Brain microvascular endothelial cell (primary cell): Measurements from ENCODE around the gene ZMYND10.
A peak's percentile ranks its signal among the peaks of the same experiment; 100 is the strongest.

ENCODE experiments used
- DNase-seq: peaks from one replicate; pipeline ENCODE4 v3.0.0-alpha.2; 2020
- H3K27ac ChIP-seq: fragments of 250-450 bp; sonication (Bioruptor Pico); 2 replicates; pipeline ENCODE4 v1.5.1; 2020; ENCODE audit warnings: mild to moderate bottlenecking, moderate library complexity
- H3K27me3 ChIP-seq: fragments of 250-450 bp; sonication (Bioruptor Pico); replicated peaks from 2 replicates; pipeline ENCODE4 v1.5.1; 2020; ENCODE audit warnings: mild to moderate bottlenecking
- H3K36me3 ChIP-seq: fragments of 250-450 bp; sonication (Bioruptor Pico); replicated peaks from 2 replicates; pipeline ENCODE4 v1.5.1; 2020; ENCODE audit warnings: mild to moderate bottlenecking
- H3K4me3 ChIP-seq: 2 replicates; pipeline ENCODE4 v1.5.1; 2011; ENCODE audit warnings: low read depth, mild to moderate bottlenecking, control low read depth, low read length, moderate library complexity
- in situ Hi-C: cut with HindIII; loops from 2 replicates; pipeline ENCODE4 v1.10.0; 2017; ENCODE audit warnings: low sequenced_read_pairs, low pct_ligation_motif_present
- TF ChIP-seq, protein P1 (sequence below): IDR thresholded peaks from 2 replicates; pipeline ENCODE4 v1.5.1; 2011; ENCODE audit warnings: low read depth, mild to moderate bottlenecking, moderate library complexity, low read length, control low read depth, inconsistent platforms; ENCODE audit errors: missing control alignments

ZMYND10 gene

DNA sequence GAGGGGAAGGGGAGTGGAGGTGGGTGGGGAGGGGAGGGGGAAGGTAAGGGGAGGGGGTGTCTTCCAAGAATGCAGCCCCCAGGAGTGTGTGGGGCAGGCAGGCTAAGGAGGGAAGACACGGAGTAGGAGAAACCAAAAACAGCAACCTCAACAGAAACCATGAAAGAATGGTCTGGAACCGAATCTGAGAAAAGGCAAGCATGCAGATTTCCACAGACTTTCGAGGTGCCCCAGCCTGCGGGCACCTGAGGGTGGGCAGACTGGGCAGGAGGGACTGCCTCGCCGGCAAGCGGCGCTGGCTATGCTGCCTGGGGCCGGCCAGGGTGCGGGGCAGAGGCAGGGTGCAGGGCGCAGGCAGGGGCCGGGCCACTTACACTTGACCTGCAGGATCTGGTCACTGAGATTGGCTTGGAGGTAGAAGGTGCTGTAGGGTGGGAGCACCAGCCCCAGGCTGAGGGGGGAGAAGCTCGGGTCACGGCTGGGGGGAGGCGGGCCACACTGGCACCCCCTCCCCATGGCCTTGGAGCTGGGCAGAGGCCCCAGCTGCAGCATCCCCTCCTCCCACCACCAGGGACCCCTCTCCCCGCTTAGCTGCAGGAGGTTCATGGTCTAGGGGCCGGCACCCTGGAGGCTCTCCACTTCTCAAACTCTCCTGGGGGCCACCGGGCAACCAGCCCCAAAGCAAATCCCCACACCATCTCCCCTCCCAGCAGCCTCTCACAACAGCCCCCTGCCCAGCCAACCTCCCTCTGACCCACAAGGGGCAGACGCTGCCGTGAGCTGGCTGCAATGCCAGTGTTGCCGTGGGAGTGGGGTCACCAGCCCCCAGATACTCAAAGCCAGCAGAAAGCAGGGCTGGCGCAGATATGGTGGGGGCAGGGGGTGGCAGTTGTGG is 29.1 kb upstream of the ZMYND10 start:
- no peaks in the 10 kb centered on the region for H3K27me3 ChIP-seq
- H3K36me3 ChIP-seq: no peaks in the 10 kb centered on the region
- DNase-seq: no peak
- TF ChIP-seq, protein P1, sequence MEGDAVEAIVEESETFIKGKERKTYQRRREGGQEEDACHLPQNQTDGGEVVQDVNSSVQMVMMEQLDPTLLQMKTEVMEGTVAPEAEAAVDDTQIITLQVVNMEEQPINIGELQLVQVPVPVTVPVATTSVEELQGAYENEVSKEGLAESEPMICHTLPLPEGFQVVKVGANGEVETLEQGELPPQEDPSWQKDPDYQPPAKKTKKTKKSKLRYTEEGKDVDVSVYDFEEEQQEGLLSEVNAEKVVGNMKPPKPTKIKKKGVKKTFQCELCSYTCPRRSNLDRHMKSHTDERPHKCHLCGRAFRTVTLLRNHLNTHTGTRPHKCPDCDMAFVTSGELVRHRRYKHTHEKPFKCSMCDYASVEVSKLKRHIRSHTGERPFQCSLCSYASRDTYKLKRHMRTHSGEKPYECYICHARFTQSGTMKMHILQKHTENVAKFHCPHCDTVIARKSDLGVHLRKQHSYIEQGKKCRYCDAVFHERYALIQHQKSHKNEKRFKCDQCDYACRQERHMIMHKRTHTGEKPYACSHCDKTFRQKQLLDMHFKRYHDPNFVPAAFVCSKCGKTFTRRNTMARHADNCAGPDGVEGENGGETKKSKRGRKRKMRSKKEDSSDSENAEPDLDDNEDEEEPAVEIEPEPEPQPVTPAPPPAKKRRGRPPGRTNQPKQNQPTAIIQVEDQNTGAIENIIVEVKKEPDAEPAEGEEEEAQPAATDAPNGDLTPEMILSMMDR: no peak
- in situ Hi-C loops: no loop called here
- H3K4me3 ChIP-seq: no peak overlapping the region
- H3K27ac ChIP-seq: no peak overlapping the region

DNA sequence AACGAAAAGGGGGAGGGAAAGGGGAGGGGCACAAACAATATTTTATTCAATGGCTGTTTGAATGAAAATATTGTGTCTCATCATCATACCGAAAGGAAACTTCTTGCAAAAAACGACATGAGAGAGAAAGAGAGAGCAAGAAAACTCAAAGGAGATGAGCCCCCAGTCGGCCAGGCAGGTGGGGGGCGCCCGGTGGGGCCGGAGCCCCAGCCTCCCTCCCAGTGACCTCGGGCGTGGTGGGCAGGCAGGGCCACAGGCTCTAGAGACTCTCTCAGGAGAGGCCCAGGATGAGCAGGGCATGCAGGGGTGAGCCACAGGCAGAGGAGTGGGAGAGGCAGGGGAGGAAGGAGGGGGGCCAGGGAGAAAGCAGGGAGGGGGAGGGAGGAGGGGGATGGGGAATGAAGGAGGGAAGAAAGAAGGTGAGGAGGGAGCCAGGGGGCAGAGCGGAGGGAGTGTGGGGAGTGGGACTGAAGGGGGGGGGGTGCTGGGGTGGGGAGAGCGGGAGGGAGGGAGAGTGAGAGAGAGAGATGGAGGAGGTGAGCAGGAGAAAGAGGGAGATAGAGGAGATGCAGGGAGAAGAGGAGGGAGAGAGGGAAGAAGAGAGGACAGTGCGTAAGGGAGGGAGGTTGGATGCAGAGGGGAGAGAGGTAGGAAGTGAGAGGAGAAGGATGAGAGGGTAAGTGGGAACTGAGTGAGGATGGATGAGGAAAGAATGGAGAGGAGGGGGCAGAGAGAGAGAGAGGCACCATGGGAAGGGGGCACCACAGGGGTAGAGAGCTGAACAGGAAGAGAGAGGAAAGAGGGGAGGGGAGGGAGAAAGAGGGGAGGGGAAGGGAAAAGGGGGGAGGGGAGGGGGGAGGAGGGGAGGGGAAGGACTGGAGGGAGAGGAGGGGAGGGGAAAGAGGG is 27.9 kb upstream of the ZMYND10 start:
- TF ChIP-seq, protein P1: no peak
- H3K4me3 ChIP-seq: no peak overlapping the region
- DNase-seq: no peak

DNA sequence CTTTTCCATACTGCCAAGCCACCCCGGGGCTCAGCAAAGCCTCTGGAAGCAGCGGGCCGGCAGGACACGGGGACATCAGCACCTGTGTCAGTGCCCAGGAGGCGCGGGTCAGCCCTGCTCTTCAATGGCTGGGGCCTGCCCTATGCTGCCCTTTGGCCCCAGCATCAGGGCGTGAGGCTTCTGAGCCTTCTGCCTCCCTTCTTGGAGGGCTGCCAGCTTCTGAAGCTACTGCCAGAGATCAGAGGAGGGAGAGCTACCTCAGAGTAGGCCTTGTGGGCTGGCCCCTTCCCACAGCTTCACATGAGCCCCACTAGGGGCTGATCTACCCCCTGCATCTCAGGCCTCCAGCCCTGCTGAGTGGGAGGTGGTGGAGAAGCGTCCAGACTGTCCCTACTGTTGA is 26.8 kb upstream of the ZMYND10 start:
- Histone ChIP-seq H3K27me3 (no peaks in the 10 kb centered on the region), H3K4me3 (no peak overlapping the region), H3K36me3 (no peaks in the 10 kb centered on the region), H3K27ac (no peak overlapping the region)
- no peak for DNase-seq
- TF ChIP-seq, protein P1: no peak
- in situ Hi-C loops: no loop called here

More for the DNA sequence above, 27.9 kb upstream of the ZMYND10 start:
- H3K27ac ChIP-seq: no peak overlapping the region
- in situ Hi-C loops: no loop called here
- no peaks in the 10 kb centered on the region for H3K36me3 ChIP-seq
- H3K27me3 ChIP-seq: no peaks in the 10 kb centered on the region

- in situ Hi-C loops: no loop called here
- TF ChIP-seq, protein P1: no peak
- Histone ChIP-seq H3K27ac (no peak overlapping the region), H3K36me3 (no peaks in the 10 kb centered on the region), H3K27me3 (no peaks in the 10 kb centered on the region), H3K4me3 (no peak overlapping the region)
- no peak for DNase-seq
Measured at GRCh38 chr3:50371133-50371685, 25.7 kb upstream of the ZMYND10 start.

DNA sequence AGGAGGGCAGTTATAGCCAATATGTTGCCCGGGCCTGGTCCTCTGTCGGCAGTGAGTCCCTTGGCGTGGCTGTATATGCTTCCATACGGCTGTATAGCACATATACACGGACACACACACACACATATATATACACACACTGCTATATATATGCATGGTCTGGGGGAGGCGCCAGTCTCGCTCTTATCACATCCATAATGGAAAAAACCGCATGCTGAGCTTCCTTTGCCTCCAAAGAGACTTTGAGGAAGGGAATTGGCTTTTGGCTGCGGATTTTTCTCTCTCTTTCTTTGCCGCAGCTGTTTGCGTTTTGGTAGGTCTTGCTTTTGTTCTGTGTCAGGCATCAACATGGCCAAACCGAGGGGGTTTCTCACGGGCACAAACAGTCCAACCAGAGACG is 25.1 kb upstream of the ZMYND10 start:
- Histone ChIP-seq H3K36me3 (no peaks in the 10 kb centered on the region), H3K27ac (no peak overlapping the region), H3K27me3 (no peaks in the 10 kb centered on the region), H3K4me3 (no peak overlapping the region)
- TF ChIP-seq, protein P1: peak; percentile 49
- DNase-seq: peak; percentile 38
- in situ Hi-C loops: no loop called here
